ENCODE measurements around the gene EDNRB.
"Not testable (repeated sequence)": the region's sequence is repeated elsewhere in the genome, so short reads cannot be mapped to it uniquely, and the experiment has no call there.

Gene EDNRB

DNA sequence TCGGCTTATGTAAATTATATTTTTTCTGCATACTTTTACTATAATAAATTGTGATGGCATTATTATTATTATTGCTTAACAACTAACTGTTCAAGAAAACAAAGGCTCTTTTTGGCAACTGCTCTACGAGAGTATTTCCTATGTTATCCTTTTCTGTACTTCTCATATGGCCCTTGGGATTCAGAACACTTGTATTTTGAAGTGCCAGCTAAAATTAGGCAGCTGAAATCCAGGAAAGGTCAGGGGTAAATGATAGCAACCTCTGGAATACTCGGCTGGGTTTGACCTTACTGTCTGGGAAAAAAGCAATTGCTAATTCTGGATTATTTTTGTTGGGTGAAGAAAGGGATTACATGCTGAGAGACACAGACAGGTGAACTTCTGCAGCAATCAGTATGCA is 23.9 kb downstream of the EDNRB start:
- no peak for DNase-seq

DNA sequence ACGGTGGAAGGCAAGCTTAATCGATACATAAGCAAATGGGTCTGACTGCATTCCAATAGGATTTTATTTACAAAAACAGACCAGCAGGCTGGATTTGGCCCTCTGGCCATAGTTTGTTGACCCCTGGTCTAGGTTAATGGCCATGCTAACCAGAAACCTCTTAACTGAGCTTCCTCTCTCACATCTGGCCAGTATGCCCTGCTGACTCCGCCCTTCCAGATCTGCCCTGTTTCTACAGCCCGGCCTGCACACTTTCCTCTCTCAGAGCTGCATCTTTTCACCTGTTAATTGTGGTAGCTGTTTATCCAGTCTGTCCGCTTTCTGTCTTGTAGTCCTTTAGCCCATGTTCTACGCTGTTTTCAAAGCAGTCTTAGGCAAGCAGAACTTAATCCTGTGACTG is 25.6 kb downstream of the EDNRB start:
- no peak for DNase-seq

DNA sequence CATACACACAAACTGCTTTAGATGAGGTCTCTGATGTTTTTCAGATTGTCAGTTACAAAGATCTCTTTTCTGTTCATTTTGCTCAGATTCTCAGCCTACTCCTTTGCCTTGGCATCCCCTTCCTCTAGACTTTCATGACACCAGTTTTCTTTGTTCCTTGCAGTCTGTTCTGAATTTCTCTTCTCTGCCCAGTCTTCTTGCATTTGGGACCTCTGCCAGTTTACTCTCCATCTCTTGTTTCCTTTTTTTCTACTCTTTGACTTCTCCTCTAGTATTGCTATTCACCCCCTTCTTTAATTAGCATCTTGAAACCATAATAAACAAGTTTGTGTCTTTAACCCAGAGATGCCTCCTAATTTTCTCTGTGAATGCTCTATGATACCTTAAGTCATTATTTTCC is 26.1 kb downstream of the EDNRB start:
- DNase-seq: no peak

DNA sequence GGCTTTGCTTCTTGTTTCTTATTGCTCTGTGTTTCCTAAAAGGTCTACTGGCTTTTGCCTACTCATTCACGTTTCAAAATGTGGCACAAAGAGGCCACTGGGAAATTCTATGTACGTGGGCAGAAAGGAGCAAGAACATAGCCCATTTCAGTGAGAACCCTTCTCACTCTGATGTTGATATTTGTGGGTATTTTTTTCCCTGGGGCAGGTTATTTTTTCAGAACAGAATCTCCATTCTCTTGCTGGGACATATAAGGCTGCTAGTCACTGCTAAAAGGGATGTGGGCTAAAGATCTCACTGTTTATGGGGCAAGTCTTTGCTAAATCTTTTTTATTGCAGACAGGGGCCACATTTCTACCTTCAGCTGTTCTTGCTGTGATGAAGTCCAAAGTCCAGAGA is 27.1 kb downstream of the EDNRB start:
- DNase-seq: no peak

DNA sequence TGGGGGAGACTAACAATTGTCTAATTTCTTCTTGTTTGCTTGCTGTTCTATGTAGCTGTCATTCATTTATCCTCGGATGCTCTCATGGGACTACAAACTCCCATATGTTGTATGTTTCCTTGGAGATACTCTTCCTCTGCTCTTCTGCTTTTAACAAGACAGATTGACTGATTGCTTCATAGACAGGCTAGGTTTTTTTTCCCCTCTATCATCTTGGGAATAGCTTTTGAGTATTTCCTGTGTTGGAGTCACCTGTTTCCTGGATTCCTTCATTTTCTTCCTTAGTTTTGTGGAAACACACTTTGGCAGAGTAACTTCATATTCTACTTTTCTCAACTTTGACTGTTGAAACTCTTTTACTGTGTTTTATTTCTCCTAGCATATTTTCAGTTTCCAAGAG is 27.6 kb downstream of the EDNRB start:
- DNase-seq: no peak

DNA sequence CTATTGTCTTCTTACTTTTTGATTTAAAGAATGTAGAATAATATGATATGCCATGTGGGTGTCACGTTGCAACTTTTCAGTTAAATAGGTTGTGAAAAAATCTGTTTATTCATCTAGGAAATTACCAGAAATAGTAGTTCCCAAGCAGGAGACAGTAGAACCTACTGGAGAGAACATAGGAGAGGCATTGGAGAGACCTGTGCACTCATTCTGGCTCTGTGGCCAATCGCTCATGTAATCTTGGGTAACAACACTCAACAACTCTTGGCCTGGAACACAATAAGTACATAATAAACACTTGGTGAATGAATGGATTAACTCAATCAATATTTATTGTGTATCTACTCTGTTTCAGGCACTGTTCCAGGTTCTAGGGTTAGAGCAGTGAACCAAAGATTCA is 35.3 kb downstream of the EDNRB start:
- no peak for DNase-seq

DNA sequence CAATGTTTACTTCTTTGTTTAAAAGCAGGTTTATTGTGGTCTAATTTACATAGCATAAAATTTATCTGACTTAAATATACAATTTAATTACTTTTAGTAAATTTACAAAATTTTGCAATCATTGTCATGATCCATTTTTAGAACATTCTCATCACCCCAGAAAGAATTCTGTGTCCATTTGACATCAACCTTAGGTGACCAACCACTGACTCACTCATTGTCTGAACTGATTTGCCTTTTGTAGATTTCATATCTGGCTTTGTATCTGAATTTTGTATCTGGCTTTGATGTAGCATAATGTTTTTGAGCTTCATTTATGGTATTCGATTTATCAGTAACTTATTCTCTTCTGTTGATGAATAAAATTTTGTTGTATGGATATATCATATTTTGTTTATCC is 40.4 kb downstream of the EDNRB start:
- DNase-seq: no peak

DNA sequence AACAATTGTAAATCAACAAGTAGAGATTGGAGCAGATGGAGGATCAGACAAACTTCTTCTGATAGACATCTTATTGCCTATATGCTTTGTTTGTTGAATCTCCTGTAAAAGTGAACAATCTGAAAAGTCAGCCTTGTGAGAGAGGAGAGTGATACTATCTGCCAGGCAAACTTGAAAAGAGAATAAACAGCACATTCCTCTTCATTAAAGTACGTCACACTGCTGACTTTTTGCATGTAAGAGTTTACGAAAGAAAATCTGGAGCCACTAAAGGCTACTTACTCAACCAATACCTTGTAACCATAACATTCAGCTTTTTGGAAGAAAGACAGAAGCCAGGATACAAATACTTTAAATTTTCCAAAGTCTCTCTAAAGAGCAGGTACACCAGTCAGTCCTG is 42.5 kb downstream of the EDNRB start:
- DNase-seq: no peak

DNA sequence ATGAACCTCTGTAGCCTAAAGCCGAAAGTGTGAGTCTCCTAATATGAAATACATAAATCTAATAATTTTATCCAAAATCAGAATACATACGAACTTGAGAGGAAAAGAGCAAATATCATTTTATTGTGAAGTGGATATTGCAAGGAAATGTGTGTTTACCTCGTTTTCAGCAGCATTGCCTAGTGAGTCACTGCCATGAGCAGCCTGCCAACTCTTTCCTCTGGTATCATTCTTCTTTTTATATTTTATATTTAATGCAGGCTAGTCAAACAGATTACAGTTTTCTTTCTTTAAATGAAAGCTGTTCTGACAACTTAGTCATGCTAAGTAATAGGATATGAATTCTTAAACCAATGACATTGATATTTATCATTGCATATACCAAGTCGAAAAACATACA is 44.2 kb downstream of the EDNRB start:
- DNase-seq: no peak

DNA sequence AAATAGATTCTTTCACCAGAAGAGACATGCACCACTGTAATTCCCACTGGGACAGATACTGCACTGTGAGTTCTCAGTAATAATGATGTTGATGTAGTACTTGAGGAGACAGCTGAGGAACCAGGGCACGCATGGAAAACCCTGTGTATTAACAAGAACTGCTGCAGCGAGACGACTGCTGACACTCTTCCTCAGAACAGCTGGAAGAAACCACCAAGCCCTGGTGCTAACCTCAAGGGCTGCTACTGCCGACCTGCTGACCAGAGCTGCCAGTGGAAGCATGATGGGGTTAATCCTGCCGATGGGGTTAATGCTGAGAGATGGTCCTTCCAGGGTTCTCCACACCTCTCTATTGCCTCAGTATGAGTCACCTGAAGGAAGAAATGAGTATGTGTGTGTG is 45.6 kb downstream of the EDNRB start:
- no peak for DNase-seq

DNA sequence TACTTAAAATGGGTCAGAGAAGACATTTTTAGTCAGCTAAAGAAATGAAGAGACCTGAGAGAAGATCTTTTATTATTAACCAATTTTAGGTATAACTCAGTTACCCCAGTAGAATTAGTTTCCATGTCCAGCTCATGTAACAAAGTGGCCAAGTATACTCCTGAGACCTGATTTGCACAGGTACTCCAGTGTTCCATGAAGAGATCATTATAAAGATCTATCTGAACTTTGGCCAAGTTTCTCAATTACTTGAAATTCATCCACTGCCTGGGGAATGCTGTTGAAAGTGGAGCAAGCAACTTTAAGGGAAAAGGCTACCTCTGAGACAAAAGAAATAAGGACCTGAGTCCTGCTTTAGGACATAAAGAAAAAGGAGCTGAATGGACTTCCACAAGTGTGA is 47.0 kb downstream of the EDNRB start:
- no peak for DNase-seq

DNA sequence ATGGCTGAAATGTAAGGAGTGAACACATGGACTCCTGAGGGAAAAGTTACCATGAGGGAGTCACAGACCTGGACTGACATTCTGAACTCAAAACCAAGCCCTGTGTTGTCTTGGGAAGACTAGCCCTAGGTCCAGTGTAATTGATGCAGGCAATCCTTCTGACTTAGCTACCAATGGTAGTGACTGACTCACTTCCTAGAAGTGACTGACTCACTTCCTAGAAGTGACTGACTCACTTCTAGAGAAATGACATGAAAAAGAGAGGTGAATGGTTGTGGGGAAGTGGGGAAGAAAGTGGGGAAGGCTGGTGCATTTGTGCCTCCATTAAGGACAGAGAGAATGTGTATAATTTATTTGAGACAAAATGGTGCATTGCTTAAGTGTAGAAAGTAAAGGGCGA is 49.9 kb downstream of the EDNRB start:
- no peak for DNase-seq

DNA sequence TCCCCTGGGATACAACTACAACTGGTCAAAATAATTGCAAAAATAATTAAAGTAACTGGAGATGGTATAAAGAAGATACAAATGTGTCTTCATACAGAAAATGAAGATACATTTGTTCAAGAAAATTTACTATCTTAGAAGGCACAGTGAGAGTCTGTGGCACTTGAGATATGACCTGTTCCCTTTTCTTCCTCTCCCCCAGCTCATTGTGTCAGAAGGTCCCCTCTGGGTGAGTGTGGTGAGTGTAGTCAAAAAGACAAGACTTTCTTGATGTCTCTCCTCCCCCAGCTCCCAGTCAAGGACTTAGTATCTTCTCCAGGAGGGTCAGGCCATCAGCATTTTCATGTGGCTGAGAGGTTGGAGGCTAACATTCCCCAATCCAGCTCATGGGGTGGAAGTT is 51.7 kb downstream of the EDNRB start:
- no peak for DNase-seq

DNA sequence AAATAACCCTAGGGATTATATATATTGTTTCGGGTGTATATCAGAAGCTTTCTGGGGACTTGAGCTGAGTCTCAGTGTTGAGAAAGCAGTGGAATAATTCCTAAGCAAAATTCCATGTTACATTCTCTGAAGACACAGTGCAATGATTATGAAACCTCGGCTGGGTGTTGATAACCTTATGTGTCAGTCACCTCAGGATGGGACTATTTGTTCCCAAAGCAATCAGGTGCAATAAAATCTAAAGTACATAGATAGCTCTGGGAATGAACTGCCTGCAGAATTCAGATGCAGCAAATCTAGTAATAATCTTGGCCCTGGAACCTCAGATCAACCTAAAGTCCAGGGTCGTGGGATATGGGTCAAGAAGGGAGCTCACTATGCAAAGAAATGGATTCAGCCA is 53.0 kb downstream of the EDNRB start:
- DNase-seq: no peak

DNA sequence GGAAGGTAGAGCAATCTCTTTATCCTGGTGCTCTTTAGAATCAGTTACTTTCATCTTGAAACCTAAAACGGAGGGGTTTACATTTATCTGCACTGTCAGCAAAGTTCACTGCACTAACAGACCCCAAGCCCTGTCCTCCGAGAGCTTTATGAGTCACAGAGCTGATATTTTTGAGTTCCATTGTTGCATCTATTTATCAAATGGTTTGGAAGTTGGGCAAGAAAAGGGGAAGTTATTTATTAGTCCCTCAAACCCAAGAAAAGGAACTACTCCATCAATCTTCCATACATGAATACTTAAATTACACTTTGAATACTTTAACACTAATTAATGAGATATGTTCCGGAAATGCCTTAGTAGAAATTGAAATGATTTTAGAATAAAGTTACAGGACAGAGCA is 55.5 kb downstream of the EDNRB start:
- no peak for DNase-seq

DNA sequence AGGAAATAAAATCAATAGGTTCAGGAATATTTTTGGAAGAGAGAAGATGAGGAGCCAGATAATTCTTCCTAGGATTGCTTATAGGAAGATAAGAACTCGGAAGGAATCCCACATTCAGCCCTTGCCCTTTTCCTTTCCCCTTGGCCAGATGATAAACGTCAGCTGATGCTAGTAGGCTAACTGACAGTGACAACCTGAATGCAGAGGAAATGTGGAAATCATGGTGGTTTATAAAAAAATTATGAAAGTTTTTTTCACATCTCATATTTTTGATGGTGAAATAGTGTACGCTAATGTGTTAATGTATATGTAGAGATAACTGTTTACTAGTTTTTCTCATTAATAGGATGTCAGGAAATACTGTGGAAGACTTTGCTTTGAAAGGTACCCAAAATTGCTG is 56.9 kb downstream of the EDNRB start:
- no peak for DNase-seq

DNA sequence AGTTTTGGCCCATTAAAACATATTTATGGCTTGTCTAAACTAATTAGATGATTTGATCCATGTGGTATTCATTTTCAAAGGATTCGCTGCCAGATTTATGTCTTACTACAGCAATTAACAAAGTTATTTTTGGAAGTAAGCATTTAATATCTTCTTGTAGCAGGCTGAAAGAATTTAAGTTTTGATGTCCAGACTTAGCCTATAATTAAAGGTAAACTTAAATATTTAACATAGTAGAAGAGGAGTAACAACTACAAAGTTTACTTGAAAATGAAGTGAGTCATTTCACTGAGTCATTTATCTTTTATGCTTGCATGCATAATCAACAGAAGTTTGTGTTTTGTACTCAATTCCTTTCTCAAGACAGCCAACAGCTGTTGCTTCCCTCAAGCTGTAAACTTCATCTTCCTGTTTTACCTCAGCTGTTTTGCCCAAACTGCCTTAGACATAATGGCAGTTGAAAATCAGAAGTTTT is 58.1 kb downstream of the EDNRB start:
- no peak for DNase-seq

DNA sequence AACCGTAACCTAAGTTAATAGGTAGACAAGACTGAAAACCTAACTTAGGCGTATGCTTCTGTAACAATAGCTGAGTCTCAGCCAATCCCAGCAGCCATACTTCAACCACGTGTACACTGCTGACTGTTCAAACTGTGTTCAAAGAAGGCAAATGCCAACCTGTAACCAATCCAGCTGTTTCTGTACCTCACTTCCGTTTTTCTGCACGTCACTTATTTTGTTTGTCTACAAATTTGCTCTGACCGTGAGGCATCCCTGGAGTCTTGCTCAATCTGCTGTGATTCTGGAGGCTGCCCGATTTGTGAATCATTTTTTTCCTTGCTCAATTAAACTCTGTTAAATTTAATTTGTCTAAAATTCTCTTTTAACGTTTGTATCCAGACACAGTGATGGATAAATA is 59.2 kb downstream of the EDNRB start:
- no peak for DNase-seq

DNA sequence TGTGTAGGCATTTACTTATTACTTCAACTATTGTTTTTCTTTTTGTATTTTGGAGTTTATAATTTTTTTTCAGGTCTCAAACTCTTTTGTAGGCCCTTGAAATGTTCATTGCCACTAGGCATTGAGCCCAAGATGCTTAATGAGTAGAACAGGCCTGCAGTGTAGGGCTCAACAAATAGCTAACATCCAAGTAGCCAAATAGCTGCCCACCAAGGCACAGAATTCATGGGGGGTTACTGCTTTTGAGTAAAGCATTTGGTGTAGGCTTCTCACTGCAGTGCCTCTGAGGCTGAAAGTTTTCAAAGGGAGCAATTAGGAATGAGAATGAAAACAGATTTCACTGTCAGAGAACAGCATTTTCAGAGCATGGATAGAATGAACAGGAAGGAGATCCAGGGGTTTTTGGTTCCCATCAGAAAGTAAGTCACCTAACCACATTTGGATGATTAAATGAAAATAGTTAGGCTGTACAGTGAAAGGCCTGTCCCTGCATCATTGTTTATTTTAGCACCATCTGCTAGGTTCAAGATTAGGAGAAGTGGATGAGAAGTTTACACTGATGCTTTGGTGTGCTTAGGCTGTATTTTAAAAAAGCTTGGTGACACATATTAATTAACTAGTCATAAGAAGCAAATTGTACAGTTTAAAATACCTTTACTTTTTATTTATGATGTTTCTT is 61.0 kb downstream of the EDNRB start:
- no peak for DNase-seq

DNA sequence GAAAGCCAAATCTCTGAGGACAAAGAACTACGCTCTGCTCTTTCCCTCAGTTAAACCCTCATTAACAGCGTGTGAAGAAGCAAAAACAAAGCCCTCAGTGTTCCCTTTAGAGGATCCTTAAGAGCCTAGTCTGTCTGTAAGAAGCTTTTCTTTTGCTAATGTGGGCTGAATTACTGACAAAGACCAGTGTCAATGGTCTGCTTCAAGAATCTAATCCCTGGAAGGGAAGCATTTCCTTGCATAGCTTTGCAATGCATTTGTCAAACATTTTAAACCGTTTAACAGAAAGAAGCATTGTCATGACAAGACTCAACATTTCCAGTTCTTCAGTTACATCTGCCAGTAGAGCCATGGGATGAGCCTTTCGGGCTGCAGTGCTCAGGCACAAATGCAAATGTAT is 64.9 kb downstream of the EDNRB start:
- no peak for DNase-seq

DNA sequence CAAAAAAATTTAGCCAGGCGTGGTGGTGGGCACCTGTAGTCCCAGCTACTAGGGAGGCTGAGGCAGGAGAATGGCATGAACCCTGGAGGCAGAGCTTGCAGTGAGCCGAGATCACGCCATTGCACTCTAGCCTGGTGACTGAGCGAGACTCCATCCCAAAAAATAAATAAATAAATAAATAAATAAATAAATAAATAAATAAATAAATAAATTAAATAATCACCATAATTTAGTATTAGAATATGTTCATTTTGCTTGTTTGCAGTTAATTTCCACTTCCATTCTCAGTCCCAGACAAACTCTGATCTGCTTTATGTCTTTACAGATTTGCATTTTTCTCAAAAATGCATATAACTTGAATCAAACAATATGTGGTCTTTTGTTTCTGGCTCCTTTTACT is 70.6 kb downstream of the EDNRB start:
- not testable (repeated sequence) for DNase-seq

DNA sequence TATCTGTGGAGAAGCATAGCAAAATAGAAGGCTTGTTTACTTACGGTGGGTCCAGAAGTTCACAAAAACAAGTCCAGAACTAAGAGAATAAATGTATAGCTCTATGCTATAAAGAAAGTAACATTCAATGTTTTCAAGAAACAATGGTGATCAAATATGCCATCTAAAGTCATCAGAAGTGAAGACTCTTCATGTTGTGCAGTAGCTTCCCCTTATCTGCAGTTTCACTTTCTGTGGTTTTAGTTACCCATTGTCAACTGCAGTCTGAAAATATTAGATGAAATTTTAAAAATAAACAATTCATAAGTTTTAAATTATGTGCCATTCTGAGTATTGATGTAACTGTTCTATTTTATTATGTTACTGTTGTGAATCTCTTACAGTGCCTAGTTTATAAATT is 72.5 kb downstream of the EDNRB start:
- DNase-seq: no peak

Data from activated CD8-positive, alpha-beta memory T cell treated with anti-CD3 and anti-CD28 coated beads, Interleukin-2, amount 50 U/mL, for 4 hours (primary cell).